ENCODE measurements around the gene ATP5F1B.

ATP5F1B gene
- long read RNA-seq, transcript ATP5F1B-201 (10 exons, 1,839 nt): major isoform, 4,681 of 4,921 reads
- long read RNA-seq, partial matches to known transcripts: 81 of 4,921 reads
- long read RNA-seq, other reads (novel, unspliced or antisense): 159 of 4,921 reads

DNA sequence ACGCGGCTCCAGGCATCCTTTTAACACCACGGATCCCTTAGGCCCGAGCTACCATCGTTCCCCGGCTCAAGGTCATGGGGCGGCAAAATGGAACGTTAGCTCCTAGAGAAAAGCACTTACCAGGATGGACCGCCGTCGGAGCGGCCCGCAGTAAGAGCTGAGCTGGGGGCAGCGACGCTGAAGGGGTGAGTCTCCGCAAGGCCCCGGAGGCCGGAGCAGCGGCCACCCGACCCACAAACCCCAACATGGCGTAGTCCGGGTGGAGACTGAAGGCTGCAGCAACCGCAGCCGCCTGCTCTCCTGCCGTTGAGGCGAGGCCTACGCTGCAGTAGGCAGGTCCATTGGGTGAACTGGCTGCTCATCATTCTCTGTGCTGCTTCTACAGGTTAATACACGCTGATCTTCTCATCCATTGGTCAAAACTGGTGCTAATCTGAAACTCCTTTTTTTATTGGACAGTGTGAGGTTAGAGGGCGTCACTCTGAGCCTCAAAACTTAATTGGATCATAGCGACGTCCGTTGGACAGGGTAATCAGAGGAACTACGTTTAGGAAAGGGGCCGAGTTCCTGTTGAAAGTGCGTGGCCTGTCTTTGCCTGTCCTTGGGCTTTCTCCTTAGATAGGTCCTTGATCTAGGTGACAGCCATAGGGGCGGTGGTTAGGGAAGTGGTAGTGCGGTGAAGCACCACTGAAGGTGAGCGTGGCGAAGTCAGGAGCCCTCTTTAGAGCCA lies at the start of gene ATP5F1B:
ATP5F1B (minus strand) TSS at position 268 of the 730 bp plus-strand sequence; CDS start at position 247, 21 bp downstream.
- DNase-seq (ENCODE audit: low read depth in 1 of 2, low spot score in 1 of 2): peak; percentile 99
- H3K4me3 ChIP-seq (replicated peaks; ENCODE audit: insufficient read depth, low read length): peak within 1 kb of the TSS; percentile 67
- peak within 1 kb of the TSS; percentile 96 for H3K27ac ChIP-seq (replicated peaks)
- TF ChIP-seq GABPA (IDR thresholded peaks at IDR 0.05; ENCODE audit: low read depth) (peak; percentile 84), SPI1 (IDR thresholded peaks at IDR 0.05; ENCODE audit: borderline replicate concordance, low read depth) (peak; percentile 73; the same call in 1 of the 2 replicates), POLR2AphosphoS5 (IDR thresholded peaks at IDR 0.05; ENCODE audit: low read depth) (peak; percentile 98)
- TF ChIP-seq, protein P1, sequence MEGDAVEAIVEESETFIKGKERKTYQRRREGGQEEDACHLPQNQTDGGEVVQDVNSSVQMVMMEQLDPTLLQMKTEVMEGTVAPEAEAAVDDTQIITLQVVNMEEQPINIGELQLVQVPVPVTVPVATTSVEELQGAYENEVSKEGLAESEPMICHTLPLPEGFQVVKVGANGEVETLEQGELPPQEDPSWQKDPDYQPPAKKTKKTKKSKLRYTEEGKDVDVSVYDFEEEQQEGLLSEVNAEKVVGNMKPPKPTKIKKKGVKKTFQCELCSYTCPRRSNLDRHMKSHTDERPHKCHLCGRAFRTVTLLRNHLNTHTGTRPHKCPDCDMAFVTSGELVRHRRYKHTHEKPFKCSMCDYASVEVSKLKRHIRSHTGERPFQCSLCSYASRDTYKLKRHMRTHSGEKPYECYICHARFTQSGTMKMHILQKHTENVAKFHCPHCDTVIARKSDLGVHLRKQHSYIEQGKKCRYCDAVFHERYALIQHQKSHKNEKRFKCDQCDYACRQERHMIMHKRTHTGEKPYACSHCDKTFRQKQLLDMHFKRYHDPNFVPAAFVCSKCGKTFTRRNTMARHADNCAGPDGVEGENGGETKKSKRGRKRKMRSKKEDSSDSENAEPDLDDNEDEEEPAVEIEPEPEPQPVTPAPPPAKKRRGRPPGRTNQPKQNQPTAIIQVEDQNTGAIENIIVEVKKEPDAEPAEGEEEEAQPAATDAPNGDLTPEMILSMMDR (IDR thresholded peaks at IDR 0.05; ENCODE audit: insufficient read depth, low read length): no peak
- TF ChIP-seq, protein P2, sequence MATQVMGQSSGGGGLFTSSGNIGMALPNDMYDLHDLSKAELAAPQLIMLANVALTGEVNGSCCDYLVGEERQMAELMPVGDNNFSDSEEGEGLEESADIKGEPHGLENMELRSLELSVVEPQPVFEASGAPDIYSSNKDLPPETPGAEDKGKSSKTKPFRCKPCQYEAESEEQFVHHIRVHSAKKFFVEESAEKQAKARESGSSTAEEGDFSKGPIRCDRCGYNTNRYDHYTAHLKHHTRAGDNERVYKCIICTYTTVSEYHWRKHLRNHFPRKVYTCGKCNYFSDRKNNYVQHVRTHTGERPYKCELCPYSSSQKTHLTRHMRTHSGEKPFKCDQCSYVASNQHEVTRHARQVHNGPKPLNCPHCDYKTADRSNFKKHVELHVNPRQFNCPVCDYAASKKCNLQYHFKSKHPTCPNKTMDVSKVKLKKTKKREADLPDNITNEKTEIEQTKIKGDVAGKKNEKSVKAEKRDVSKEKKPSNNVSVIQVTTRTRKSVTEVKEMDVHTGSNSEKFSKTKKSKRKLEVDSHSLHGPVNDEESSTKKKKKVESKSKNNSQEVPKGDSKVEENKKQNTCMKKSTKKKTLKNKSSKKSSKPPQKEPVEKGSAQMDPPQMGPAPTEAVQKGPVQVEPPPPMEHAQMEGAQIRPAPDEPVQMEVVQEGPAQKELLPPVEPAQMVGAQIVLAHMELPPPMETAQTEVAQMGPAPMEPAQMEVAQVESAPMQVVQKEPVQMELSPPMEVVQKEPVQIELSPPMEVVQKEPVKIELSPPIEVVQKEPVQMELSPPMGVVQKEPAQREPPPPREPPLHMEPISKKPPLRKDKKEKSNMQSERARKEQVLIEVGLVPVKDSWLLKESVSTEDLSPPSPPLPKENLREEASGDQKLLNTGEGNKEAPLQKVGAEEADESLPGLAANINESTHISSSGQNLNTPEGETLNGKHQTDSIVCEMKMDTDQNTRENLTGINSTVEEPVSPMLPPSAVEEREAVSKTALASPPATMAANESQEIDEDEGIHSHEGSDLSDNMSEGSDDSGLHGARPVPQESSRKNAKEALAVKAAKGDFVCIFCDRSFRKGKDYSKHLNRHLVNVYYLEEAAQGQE (IDR thresholded peaks at IDR 0.05; ENCODE audit: insufficient replicate concordance, low read depth): peak; percentile 50
- no peaks in the 10 kb centered on the region for H3K27me3 ChIP-seq (ENCODE audit: insufficient read depth, poor library complexity, severe bottlenecking)

DNA sequence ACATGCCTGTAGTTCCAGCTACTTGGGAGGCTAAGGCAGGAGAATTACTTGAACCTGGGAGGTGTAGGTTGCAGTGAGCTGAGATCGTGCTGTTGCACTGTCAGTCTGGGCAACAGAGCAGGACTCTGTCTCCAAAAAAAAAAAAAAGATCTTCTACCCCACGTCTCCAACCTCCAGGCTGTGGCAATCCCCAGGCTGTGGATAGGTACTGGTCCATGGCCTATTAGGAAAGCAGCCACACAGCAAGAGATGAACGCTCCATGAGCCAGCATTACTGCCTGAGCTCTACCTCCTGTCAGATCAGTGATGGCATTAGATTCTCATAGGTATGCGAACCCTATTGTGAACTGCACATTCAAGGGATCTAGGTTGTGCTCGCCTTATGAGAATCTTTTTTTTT lies 48.4 kb upstream of the ATP5F1B start:
- DNase-seq (ENCODE audit: low read depth in 1 of 2, low spot score in 1 of 2): no peak
- no peak for TF ChIP-seq SPI1 (IDR thresholded peaks at IDR 0.05; ENCODE audit: borderline replicate concordance, low read depth)
- TF ChIP-seq, protein P2 (IDR thresholded peaks at IDR 0.05; ENCODE audit: insufficient replicate concordance, low read depth): no peak
- no peak for TF ChIP-seq POLR2AphosphoS5 (IDR thresholded peaks at IDR 0.05; ENCODE audit: low read depth)
- TF ChIP-seq, protein P1 (IDR thresholded peaks at IDR 0.05; ENCODE audit: insufficient read depth, low read length): no peak
- TF ChIP-seq GABPA (IDR thresholded peaks at IDR 0.05; ENCODE audit: low read depth): no peak
- Histone ChIP-seq H3K4me3 (replicated peaks; ENCODE audit: insufficient read depth, low read length) (no peak overlapping the region), H3K27ac (replicated peaks) (no peak overlapping the region), H3K27me3 (ENCODE audit: insufficient read depth, poor library complexity, severe bottlenecking) (no peaks in the 10 kb centered on the region)

- no peaks in the 10 kb centered on the region for H3K27me3 ChIP-seq (ENCODE audit: insufficient read depth, poor library complexity, severe bottlenecking)
- no peak for DNase-seq (ENCODE audit: low read depth in 1 of 2, low spot score in 1 of 2)
- H3K27ac ChIP-seq (replicated peaks): peak overlapping the region; percentile 99
- TF ChIP-seq SPI1 (IDR thresholded peaks at IDR 0.05; ENCODE audit: borderline replicate concordance, low read depth) (no peak), POLR2AphosphoS5 (IDR thresholded peaks at IDR 0.05; ENCODE audit: low read depth) (no peak), GABPA (IDR thresholded peaks at IDR 0.05; ENCODE audit: low read depth) (no peak)
- TF ChIP-seq, protein P1 (IDR thresholded peaks at IDR 0.05; ENCODE audit: insufficient read depth, low read length): no peak
- TF ChIP-seq, protein P2 (IDR thresholded peaks at IDR 0.05; ENCODE audit: insufficient replicate concordance, low read depth): no peak
- H3K4me3 ChIP-seq (replicated peaks; ENCODE audit: insufficient read depth, low read length): peak overlapping the region; percentile 48
Observed at GRCh38 chr12:56688846-56689109, 43.0 kb upstream of the ATP5F1B start.

Measured in HL-60 (cell line).